ENCODE data around the gene KRTAP10-7. TPM values are rescaled to one million over a fixed set of nuclear protein-coding genes. Genes with fewer than 3 reads are reported as not detected.
"Not testable (repeated sequence)": the region's sequence is repeated elsewhere in the genome, so short reads cannot be mapped to it uniquely, and the experiment has no call there.

KRTAP10-7 gene
- total and polyA plus RNA-seq, 2 donors, result not detected

DNA sequence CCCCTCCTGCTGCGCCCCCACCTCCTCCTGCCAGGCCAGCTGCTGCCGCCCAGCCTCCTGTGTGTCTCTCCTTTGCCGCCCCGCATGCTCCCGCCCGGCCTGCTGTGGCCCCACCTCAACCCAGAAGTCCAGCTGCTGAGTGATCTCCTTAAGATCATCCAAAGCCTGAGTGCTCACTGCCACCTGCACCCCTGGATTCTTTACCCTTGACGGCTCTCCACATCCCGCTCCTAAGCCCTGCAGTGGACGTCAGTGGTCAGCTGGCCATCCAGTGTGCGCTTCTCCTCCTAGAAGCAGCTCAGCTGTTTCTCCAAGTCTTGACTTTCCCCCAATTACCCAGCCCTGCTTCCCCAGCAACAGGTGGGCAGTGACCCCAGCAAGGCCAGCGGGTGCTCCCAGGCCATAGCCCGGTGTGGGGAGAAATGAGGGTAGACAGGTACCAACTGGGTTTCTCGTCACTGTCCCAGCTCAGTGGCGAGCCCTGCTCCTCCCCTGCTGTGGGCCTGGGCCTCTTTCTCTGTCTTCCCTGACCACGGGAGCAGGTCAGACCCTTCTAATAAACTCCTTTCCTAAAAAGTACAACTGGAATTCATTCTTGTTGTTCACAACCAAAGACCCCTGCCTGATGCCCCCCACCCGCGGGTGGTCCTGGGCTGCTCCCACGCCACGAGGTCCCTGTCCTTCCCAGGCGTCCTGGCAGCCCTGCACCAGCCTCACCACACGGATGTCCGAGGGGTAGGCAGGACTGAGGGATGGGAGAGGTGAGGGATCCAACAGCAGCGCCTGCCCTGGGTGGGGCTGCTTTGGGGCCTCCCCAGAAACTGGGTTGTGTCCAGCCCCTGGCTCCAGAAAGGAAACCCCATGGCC is 1.4 kb downstream of the KRTAP10-7 start:
- DNase-seq (ENCODE audit: extremely low spot score), result no peak
- Histone ChIP-seq H3K36me3 (ENCODE audit: insufficient read depth) (no peaks in the 10 kb centered on the region), H3K4me3 (ENCODE audit: low read depth, low read length) (no peak overlapping the region), H3K4me1 (ENCODE audit: insufficient read depth) (no peaks in the 10 kb centered on the region), H3K27ac (ENCODE audit: low read depth) (no peak overlapping the region)
- WGBS, result 71% methylated on average over 23 of the region's 23 CpGs

DNA sequence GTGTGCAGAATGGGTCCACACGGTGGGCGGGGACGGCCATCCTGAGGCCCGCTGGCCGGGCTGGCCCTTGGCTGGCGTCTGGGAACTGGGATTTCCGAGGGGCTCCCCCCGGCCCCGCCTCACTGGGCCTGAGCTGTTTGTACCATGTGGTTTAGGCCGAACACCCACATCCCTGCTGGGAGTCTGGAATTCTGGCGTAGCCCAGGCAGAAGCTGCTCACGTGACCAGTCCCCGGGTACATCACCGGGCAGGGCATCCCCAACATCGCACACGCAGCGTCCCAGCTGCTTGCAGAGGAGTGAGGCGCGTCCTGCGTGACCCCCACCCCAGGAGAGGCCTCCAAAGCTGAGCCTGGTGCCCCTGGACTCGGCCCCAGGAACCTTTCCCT is 2.1 kb downstream of the KRTAP10-7 start:
- WGBS, result 75% methylated on average over 21 of the region's 21 CpGs
- DNase-seq (ENCODE audit: extremely low spot score), result no peak
- Histone ChIP-seq H3K36me3 (ENCODE audit: insufficient read depth) (no peaks in the 10 kb centered on the region), H3K4me1 (ENCODE audit: insufficient read depth) (no peaks in the 10 kb centered on the region), H3K4me3 (ENCODE audit: low read depth, low read length) (no peak overlapping the region), H3K27ac (ENCODE audit: low read depth) (no peak overlapping the region)

DNA sequence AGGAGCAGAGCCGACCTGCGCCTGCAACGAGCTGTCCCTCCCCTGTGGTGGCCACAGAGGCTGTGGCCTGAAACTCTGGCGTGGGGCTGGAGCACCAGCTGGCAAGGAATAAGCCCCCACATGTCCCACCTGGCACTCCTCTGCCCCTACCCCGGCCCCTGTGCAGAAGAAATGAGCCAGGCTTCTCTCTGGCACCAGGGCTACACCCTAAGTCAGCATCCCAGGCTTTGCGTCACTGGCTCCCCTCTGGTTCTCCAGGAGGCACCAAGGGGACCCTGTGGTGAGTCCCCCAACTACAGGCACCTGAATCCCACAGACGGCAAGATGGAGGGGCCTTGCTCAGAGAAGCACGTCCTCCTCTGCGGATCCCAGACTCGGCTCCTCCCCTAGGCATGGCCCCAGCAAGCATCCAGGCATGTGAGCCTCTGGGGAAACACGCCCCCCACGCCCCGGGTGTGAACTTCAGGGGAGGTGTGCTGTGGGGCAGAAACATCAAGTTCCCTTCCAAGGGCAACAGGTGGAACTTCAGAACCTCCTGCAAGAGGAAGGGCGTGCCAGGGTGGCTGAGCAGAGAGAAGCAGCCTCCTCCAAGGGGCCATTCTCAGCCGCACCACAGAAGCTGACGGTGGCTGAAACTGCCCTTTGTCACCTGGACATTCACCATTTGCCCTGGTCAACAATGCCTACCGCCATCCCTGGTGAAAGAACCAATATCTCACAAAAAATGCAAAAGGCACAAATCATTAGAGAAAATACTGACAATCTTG is 2.9 kb downstream of the KRTAP10-7 start:
- Histone ChIP-seq H3K4me1 (ENCODE audit: insufficient read depth) (no peaks in the 10 kb centered on the region), H3K36me3 (ENCODE audit: insufficient read depth) (no peaks in the 10 kb centered on the region), H3K4me3 (ENCODE audit: low read depth, low read length) (no peak overlapping the region), H3K27ac (ENCODE audit: low read depth) (no peak overlapping the region)
- WGBS, result 57% methylated on average over 17 of the region's 17 CpGs
- no peak for DNase-seq (ENCODE audit: extremely low spot score)

DNA sequence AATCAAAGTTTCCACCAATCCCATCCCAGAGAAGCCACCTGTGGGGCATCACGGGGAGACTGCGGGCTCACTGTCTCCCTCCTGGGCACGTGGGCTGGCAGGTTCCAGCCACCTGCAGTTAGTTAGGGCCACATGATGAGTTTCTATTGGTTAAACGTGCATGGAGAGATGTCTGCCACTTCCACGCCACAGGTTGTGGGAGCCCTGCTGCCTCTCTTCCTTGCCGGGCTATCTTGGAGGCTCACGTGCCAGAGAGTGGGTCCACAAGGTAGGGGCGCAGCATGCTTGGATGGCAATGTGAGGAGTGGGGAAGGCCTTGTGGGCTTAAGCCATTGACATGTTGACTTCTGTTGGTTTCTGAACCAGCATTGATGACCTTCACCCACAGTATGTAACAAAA is 3.5 kb downstream of the KRTAP10-7 start:
- DNase-seq (ENCODE audit: extremely low spot score), result no peak

DNA sequence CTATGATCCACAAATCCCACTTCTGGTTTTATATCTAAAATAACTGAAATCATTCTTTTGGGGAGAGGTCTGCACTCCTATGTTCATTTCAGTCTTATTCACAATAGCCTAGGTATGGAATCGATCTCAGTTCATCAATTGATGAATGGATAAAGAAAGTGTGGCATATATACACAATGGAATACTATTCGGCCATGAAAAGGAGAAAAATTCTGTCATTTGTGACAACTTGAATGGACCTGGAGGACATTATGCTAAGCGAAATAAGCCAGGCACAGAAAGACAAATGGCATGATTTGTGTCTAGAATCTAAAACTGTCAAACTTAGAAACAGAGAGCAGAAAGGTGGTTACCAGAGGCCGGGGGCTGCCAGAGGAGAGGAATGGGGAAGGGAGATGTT is 6.1 kb downstream of the KRTAP10-7 start:
- 76% methylated on average over 4 of the region's 4 CpGs for WGBS
- Histone ChIP-seq H3K27ac (ENCODE audit: low read depth) (no peak overlapping the region), H3K4me3 (ENCODE audit: low read depth, low read length) (no peak overlapping the region), H3K4me1 (ENCODE audit: insufficient read depth) (no peaks in the 10 kb centered on the region), H3K36me3 (ENCODE audit: insufficient read depth) (no peaks in the 10 kb centered on the region)
- DNase-seq (ENCODE audit: extremely low spot score), result no peak

More for the DNA sequence above, 3.5 kb downstream of the KRTAP10-7 start:
- no peak overlapping the region for H3K27ac ChIP-seq (ENCODE audit: low read depth)
- no peak overlapping the region for H3K4me3 ChIP-seq (ENCODE audit: low read depth, low read length)
- H3K36me3 ChIP-seq (ENCODE audit: insufficient read depth), result no peaks in the 10 kb centered on the region
- WGBS, result 88% methylated on average over 8 of the region's 8 CpGs
- H3K4me1 ChIP-seq (ENCODE audit: insufficient read depth), result no peaks in the 10 kb centered on the region

DNA sequence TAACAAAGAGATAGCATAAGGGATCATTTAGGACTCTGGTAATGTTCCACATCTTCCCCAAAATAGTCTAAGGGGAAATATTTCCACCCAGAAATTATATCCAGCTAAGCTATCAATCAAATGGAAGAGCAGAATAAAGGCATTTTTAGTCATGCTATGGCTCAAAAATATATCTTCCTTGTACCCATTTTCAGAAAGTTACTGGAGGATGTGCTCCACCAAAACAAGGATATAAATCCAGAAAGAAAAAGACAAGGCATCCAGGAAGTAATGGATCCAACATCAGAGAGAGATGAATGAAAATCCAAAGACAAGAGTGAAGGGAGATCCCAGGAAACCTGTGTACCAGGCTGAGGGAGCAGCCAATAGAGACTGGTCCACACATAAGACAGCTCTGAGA is 8.8 kb downstream of the KRTAP10-7 start:
- Histone ChIP-seq H3K36me3 (ENCODE audit: insufficient read depth) (no peaks in the 10 kb centered on the region), H3K4me1 (ENCODE audit: insufficient read depth) (no peaks in the 10 kb centered on the region), H3K27ac (ENCODE audit: low read depth) (no peak overlapping the region), H3K4me3 (ENCODE audit: low read depth, low read length) (no peak overlapping the region)
- no peak for DNase-seq (ENCODE audit: extremely low spot score)

DNA sequence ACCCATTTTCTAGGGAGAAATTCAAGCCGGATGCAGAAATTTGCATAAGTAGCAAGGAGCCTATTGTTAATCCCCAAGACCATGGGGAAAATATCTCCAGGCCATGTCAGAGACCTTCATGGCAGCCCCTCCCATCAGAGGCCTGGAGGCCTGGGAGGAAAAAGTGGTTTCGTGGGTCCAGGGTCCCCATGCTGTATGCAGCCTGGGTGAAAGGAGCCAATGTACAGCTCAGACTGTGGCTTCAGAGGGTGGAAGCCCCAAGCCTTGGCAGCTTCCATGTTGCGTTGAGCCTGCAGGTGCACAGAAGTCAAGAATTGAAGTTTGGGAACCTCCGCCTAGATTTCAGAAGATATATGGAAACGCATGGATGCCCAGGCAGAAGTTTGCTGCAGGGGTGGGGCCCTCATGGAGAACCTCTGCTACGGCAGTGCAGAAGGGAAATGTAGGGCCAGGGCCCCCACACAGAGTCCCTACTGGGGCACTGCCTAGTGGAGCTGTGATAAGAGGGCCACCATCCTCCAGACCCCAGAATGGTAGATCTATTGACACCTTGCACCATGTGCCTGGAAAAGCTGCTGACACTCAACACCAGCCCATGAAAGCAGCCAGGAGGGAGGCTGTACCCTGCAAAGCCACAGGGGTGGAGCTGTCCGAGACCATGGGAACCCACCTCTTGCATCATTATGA is 9.9 kb downstream of the KRTAP10-7 start:
- not testable (repeated sequence) for H3K27ac ChIP-seq (ENCODE audit: low read depth); DNase-seq (ENCODE audit: extremely low spot score); H3K4me3 ChIP-seq (ENCODE audit: low read depth, low read length); H3K36me3 ChIP-seq (ENCODE audit: insufficient read depth); H3K4me1 ChIP-seq (ENCODE audit: insufficient read depth)
- 92% methylated on average over 7 of the region's 7 CpGs for WGBS

DNA sequence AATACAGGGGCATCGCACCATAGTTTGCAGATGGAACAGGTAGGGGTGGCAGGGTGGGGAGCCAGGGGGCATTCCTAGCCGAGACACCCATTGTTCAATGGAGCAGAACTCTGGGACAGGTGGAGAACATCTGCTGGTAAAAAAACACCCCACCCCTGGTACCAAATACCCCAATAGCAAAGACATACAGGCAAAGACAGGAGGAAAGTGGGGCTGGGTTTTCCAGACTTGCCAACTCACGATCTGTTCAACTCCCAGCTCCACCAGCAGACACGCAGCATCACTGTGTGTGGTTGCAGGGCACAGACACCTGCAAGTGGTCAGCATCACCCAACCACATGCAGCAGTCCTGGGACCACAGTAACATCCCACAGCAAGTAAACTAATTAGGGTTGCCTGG is 11.2 kb downstream of the KRTAP10-7 start:
- H3K36me3 ChIP-seq (ENCODE audit: insufficient read depth), result no peaks in the 10 kb centered on the region
- no peaks in the 10 kb centered on the region for H3K4me1 ChIP-seq (ENCODE audit: insufficient read depth)
- DNase-seq (ENCODE audit: extremely low spot score), result no peak
- no peak overlapping the region for H3K27ac ChIP-seq (ENCODE audit: low read depth)
- H3K4me3 ChIP-seq (ENCODE audit: low read depth, low read length), result no peak overlapping the region
- 85% methylated on average over 4 of the region's 4 CpGs for WGBS

DNA sequence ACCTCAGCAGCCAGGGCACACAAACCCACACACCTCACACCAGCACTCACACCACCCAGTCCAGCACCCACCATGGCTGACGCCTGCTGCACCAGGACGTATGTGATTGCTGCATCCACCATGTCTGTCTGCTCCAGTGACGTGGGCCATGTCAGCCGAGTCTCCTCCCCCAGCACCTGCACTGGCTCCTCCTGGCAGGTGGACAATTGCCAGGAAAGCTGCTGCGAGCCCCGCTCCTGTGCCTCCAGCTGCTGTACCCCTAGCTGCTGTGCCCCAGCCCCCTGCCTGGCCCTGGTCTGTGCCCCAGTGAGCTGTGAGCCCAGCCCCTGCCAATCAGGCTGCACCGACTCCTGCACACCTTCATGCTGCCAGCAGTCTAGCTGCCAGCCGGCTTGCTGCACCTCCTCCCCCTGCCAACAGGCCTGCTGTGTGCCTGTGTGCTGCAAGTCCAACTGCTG is 11.7 kb downstream of the KRTAP10-7 start, which contains the start of gene KRTAP10-8:
TSS of gene KRTAP10-8 (plus strand) at position 51 of the 458 bp plus-strand sequence. CDS start at position 73, 22 bp downstream.
- no peaks in the 10 kb centered on the region for H3K4me1 ChIP-seq (ENCODE audit: insufficient read depth)
- WGBS, result 87% methylated on average over 8 of the region's 8 CpGs
- no peak within 1 kb of the TSS for H3K27ac ChIP-seq (ENCODE audit: low read depth)
- H3K36me3 ChIP-seq (ENCODE audit: insufficient read depth), result no peaks in the 10 kb centered on the region
- no peak for DNase-seq (ENCODE audit: extremely low spot score)
- no peak within 1 kb of the TSS for H3K4me3 ChIP-seq (ENCODE audit: low read depth, low read length)

DNA sequence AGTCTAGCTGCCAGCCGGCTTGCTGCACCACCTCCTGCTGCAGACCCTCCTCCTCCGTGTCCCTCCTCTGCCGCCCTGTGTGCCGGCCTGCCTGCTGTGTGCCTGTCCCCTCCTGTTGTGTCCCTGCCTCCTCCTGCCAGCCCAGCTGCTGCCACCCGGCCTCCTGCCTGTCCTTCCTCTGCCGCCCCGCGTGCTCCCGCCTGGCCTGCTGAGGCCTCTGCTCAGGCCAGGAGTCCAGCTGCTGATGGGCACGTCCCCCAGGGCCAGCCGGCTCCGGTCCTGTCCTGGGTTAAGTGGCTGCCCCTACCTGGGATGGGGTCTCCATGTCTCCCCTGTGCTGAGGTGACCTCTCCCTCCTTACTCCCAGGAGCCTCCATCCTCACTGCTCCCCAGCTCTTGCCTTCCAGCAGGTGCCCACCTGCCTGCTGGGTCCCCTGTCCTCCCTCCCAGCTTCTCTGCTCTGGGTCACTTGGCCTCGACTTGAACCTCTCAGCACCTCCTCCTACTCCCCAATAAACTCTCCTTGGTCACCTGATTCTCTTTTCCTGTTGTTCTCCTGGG is 12.4 kb downstream of the KRTAP10-7 start:
- H3K36me3 ChIP-seq (ENCODE audit: insufficient read depth), result no peaks in the 10 kb centered on the region
- 79% methylated on average over 13 of the region's 13 CpGs for WGBS
- H3K27ac ChIP-seq (ENCODE audit: low read depth), result no peak overlapping the region
- H3K4me1 ChIP-seq (ENCODE audit: insufficient read depth), result no peaks in the 10 kb centered on the region
- no peak overlapping the region for H3K4me3 ChIP-seq (ENCODE audit: low read depth, low read length)
- DNase-seq (ENCODE audit: extremely low spot score), result no peak

DNA sequence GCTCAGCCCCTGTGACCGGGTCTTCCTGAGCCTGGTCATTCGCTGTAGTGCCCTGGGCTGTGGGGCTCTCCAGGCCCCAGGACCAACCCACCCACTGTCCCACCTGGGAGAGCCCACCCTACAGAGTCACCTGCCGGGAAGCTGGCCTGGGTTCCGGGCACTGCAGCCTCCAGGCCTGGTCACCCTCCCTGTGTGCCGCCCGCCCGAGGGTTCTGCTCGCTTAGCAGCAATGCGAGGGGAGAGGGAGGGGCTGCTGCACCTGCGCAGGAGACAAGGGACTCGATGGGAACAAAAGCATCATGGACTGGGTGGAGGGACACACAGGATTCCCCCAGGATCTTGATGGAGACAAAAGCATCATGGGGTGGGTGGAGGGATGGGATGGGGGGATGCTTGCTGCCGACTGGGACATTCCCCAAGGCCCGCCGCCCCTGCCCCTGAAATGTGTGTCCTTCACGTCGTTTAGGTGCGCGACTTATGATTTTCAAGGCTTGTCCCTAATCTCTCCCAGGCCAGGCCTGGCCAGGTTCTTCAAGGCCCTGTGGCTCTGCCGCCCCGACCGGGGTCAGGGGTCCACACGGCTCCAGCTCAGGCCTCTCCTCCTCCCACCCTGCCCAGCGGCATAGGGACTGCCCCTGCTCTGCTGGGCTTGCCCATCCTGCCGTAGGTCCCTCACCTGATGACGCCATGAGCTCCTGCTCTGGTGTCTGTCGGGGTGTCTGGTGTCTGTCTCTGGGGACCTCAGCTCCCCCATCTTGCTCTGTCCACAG is 13.2 kb downstream of the KRTAP10-7 start:
- no peak overlapping the region for H3K27ac ChIP-seq (ENCODE audit: low read depth)
- no peaks in the 10 kb centered on the region for H3K36me3 ChIP-seq (ENCODE audit: insufficient read depth)
- H3K4me1 ChIP-seq (ENCODE audit: insufficient read depth), result no peaks in the 10 kb centered on the region
- 88% methylated on average over 26 of the region's 26 CpGs for WGBS
- no peak for DNase-seq (ENCODE audit: extremely low spot score)
- H3K4me3 ChIP-seq (ENCODE audit: low read depth, low read length), result no peak overlapping the region

DNA sequence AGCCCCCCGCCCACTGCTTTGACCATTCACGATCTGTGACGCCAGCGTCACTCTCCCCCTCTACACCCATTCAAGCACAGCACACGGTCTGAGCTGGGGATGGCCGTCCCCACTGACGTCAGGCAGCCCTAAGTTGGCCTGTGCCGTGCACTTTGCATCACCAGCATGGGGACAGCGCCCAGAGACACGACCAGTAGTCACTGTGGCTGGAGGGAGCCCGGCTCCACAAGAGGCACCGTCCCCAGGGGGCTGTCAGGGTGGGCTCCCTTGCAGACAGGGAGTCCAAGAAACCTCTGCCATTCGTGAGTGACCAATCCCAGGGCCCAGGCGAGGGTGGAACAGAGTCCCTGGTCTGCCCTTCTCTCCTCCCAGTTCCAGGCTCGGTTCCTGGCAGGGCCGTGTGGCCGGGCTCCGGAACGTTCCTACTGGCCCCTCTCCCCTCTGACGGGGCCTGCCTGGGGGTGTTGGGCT is 13.8 kb downstream of the KRTAP10-7 start:
- H3K4me3 ChIP-seq (ENCODE audit: low read depth, low read length), result no peak overlapping the region
- 75% methylated on average over 20 of the region's 20 CpGs for whole genome bisulfite sequencing
- H3K27ac ChIP-seq (ENCODE audit: low read depth), result no peak overlapping the region
- H3K4me1 ChIP-seq (ENCODE audit: insufficient read depth), result no peaks in the 10 kb centered on the region
- DNase-seq (ENCODE audit: extremely low spot score), result no peak
- H3K36me3 ChIP-seq (ENCODE audit: insufficient read depth), result no peaks in the 10 kb centered on the region

All from urinary bladder (tissue), 4 donors.